A549 (cell line): ENCODE data around the gene TRIM7. TPM values are rescaled to one million over a fixed set of nuclear protein-coding genes. Genes with fewer than 3 reads are reported as not detected.

ENCODE experiments used
- ATAC-seq, 2 experiments: fragments of 200-7000 bp in 1 of 2; fragments of >200 bp in 1 of 2; cut with Nextera tagmentation in 1 of 2; cut with Tn5 transposase in 1 of 2; 3 replicates each; pipeline versions ENCODE4 v1.8.0 to v1.9.1; 2018 to 2020; ENCODE audit warnings: mild to moderate bottlenecking in 1 of 2, moderate library complexity in 1 of 2
- CTCF ChIA-PET: fragments of 300-600 bp; sonication (Branson Sonifier 250); formaldehyde crosslinking; extraction: SDS; loops from one replicate; lab custom pipeline; 2021; ENCODE audit warnings: antibody characterized with exemption, inconsistent platforms; lab: Yijun Ruan, JAX
- POLR2A ChIA-PET: fragments of 350-600 bp; formaldehyde crosslinking; extraction: SDS; loops from one replicate; lab custom pipeline; 2021; ENCODE audit warnings: antibody characterized with exemption, inconsistent platforms; lab: Yijun Ruan, JAX
- DNase-seq, 2 experiments: peaks; one replicate each; pipeline versions ENCODE4 v3.0.0 to v3.0.0-alpha.2; 2011 to 2016; ENCODE audit warnings: low read depth in 1 of 2, low spot score in 1 of 2
- FAIRE-seq: peaks from 2 replicates; lab custom pipeline; 2011; peaks lifted over from hg19 to GRCh38; lab: Jason Lieb, UNC
- H3K27ac ChIP-seq, 2 experiments: fragments of >200 bp; sonication (Bioruptor Twin); formaldehyde crosslinking; 3 replicates each; pipeline ENCODE4 v1.5.1; 2016 to 2017
- H3K4me1 ChIP-seq: fragments of >200 bp; sonication (Bioruptor Twin); formaldehyde crosslinking; 3 replicates; pipeline ENCODE4 v1.6.1; 2016
- H3K4me2 ChIP-seq: fragments of >200 bp; sonication (Bioruptor Twin); formaldehyde crosslinking; 3 replicates; pipeline ENCODE4 v1.6.1; 2016
- H3K4me3 ChIP-seq: fragments of >200 bp; sonication (Bioruptor Twin); formaldehyde crosslinking; 3 replicates; pipeline ENCODE4 v1.5.1; 2016
- H3K9me3 ChIP-seq: fragments of >200 bp; sonication (Bioruptor Twin); formaldehyde crosslinking; 3 replicates; pipeline ENCODE4 v1.6.1; 2016
- BHLHE40 ChIP-seq: IDR thresholded peaks from 2 replicates; pipeline ENCODE4 v1.6.1; 2012; ENCODE audit warnings: low read depth, low read length, inconsistent platforms
- FOSB ChIP-seq: fragments of 250-450 bp; sonication (Bioruptor Pico); IDR thresholded peaks from 2 replicates; pipeline ENCODE4 v1.5.0; 2020; ENCODE audit warnings: mild to moderate bottlenecking, moderate library complexity
- FOSL2 ChIP-seq, 2 experiments: fragments of 450-650 bp in 1 of 2; fragments of >200 bp in 1 of 2; sonication (Bioruptor Twin) in 1 of 2; formaldehyde crosslinking; IDR thresholded peaks; 2 replicates each; pipeline versions ENCODE4 v1.5.0 to v1.6.1; 2016 to 2020; ENCODE audit warnings: mild to moderate bottlenecking in 1 of 2, moderate library complexity in 1 of 2
- FOXS1 ChIP-seq: fragments of 250-450 bp; sonication (Bioruptor Pico); IDR thresholded peaks from 2 replicates; pipeline ENCODE4 v1.5.0; 2020; ENCODE audit warnings: mild to moderate bottlenecking, moderate library complexity
- GATA3 ChIP-seq: IDR thresholded peaks from 2 replicates; pipeline ENCODE4 v1.6.1; 2012; ENCODE audit warnings: borderline replicate concordance
- HDAC2 ChIP-seq: fragments of 200-600 bp; sonication (generic); IDR thresholded peaks from 2 replicates; pipeline ENCODE4 v1.6.1; 2016
- JUNB ChIP-seq: fragments of >200 bp; sonication (Bioruptor Twin); formaldehyde crosslinking; IDR thresholded peaks from 2 replicates; pipeline ENCODE4 v1.6.1; 2016
- MYC ChIP-seq: IDR thresholded peaks from 2 replicates; pipeline ENCODE4 v1.6.1; 2012; ENCODE audit warnings: mild to moderate bottlenecking, inconsistent platforms, low read length, improper control_type of control experiment, borderline replicate concordance
- PBX3 ChIP-seq: IDR thresholded peaks from 2 replicates; pipeline ENCODE4 v1.6.1; 2012
- PHF8 ChIP-seq: fragments of 200-600 bp; sonication (generic); IDR thresholded peaks from 2 replicates; pipeline ENCODE4 v1.6.1; 2016; ENCODE audit warnings: low read depth, mild to moderate bottlenecking, antibody characterized with exemption, moderate library complexity, borderline replicate concordance
- POLR2A ChIP-seq: IDR thresholded peaks from 2 replicates; pipeline ENCODE4 v1.6.1; 2012; ENCODE audit warnings: mild to moderate bottlenecking, low read length
- RAD21 ChIP-seq, 2 experiments: fragments of >200 bp in 1 of 2; sonication (Bioruptor Twin) in 1 of 2; formaldehyde crosslinking in 1 of 2; IDR thresholded peaks in 1 of 2; conservative IDR thresholded peaks in 1 of 2; 2 replicates in 1 of 2; 3 replicates in 1 of 2; pipeline ENCODE4 v1.6.1; 2012 to 2018; ENCODE audit warnings: inconsistent platforms in 1 of 2
- RCOR1 ChIP-seq: fragments of 150-350 bp; IDR thresholded peaks from 2 replicates; pipeline ENCODE4 v1.6.1; 2014; ENCODE audit warnings: antibody characterized with exemption, low read length, low read depth
- RFX5 ChIP-seq: fragments of 450-650 bp; IDR thresholded peaks from 2 replicates; pipeline ENCODE4 v1.7.1; 2014; ENCODE audit warnings: antibody characterized with exemption, mild to moderate bottlenecking, moderate library complexity
- RNF2 ChIP-seq: fragments of 200-600 bp; sonication (generic); IDR thresholded peaks from 2 replicates; pipeline ENCODE4 v1.6.1; 2016; ENCODE audit warnings: low read depth, mild to moderate bottlenecking, antibody characterized with exemption, moderate library complexity, borderline replicate concordance
- SREBF2 ChIP-seq: fragments of 450-650 bp; IDR thresholded peaks from 2 replicates; pipeline ENCODE4 v1.6.1; 2014; ENCODE audit warnings: mild to moderate bottlenecking, moderate library complexity
- TFCP2L1 ChIP-seq: fragments of 250-450 bp; sonication (Bioruptor Pico); IDR thresholded peaks from 2 replicates; pipeline ENCODE4 v1.5.0; 2021; ENCODE audit warnings: mild to moderate bottlenecking
- TP53 ChIP-seq: fragments of 250-450 bp; sonication (Bioruptor Pico); IDR thresholded peaks from 2 replicates; pipeline ENCODE4 v1.5.0; 2021; ENCODE audit warnings: mild to moderate bottlenecking, moderate library complexity
- ZFP36 ChIP-seq: fragments of 450-650 bp; IDR thresholded peaks from 2 replicates; pipeline ENCODE4 v1.6.1; 2014; ENCODE audit warnings: borderline replicate concordance; ENCODE audit not compliant: partially characterized antibody
- ZSCAN20 ChIP-seq: fragments of 250-450 bp; sonication (Bioruptor Pico); IDR thresholded peaks from 2 replicates; pipeline ENCODE4 v1.8.0; 2022; ENCODE audit warnings: mild to moderate bottlenecking, moderate library complexity
- WGBS: methylation state at CpG from one replicate; pipeline ENCODE4 v1.1.6; 2017; ENCODE audit errors: missing lambda C conversion rate; 5-methylcytosine and 5-hydroxymethylcytosine counted together
- polyA plus RNA-seq, 4 experiments: library from polyadenylated mRNA; depleted of rRNA in 3 of 4; stranded (reverse); fragments of >200 nt; fragmentation: RNase III in 1 of 4; extraction: RNeasy Plus Mini Kit Qiagen cat#74134 plus additional on column Dnase treatment in 1 of 4; gene quantifications; 2 replicates in 3 of 4; 3 replicates in 1 of 4; pipeline ENCODE4 v1.2.3, GENCODE V29; 2011 to 2017
- TF ChIP-seq, protein P1 (sequence below): fragments of 200-600 bp; sonication (generic); IDR thresholded peaks from 2 replicates; pipeline ENCODE4 v1.6.1; 2016; ENCODE audit warnings: antibody characterized with exemption, mild to moderate bottlenecking, moderate library complexity
- TF ChIP-seq, protein P2 (sequence below): fragments of >200 bp; sonication (Bioruptor Twin); formaldehyde crosslinking; IDR thresholded peaks from 3 replicates; pipeline ENCODE4 v1.5.1; 2016
- TF ChIP-seq, protein P3 (sequence below): fragments of >200 bp; sonication (Bioruptor Twin); formaldehyde crosslinking; IDR thresholded peaks from 2 replicates; pipeline ENCODE4 v1.6.1; 2016
- TF ChIP-seq, protein P4 (sequence below): fragments of 150-350 bp; IDR thresholded peaks from 2 replicates; pipeline ENCODE4 v1.6.1; 2014; ENCODE audit warnings: low read depth, mild to moderate bottlenecking, low read length

Gene TRIM7
- polyA plus RNA-seq, 2 of the 4 experiments (the other 2 are of a cell fraction): 21.8 to 30.7 TPM

GRCh38 chr5:181233801-181234454 is 28.9 kb upstream of the TRIM7 start:
- no peaks in the 10 kb centered on the region for H3K9me3 ChIP-seq
- DNase-seq (no peak), ATAC-seq (peak; percentile 37 to 46)
- CTCF ChIA-PET: interaction anchor here (1.0 to 1.9 kb wide), 2 partner anchors 7 to 13 kb away, joined by 4 to 6 read pairs; no protein-coding TSS in a partner anchor
- TF ChIP-seq TFCP2L1 (CRISPR knock-in tag) (no peak), RCOR1 (no peak), FOXS1 (CRISPR knock-in tag) (no peak), POLR2A (no peak), ZFP36 (no peak), FOSB (CRISPR knock-in tag) (no peak), TP53 (CRISPR knock-in tag) (no peak), BHLHE40 (no peak), SREBF2 (no peak), GATA3 (no peak), HDAC2 (no peak), JUNB (no peak), PBX3 (no peak)
- TF ChIP-seq, protein P1, sequence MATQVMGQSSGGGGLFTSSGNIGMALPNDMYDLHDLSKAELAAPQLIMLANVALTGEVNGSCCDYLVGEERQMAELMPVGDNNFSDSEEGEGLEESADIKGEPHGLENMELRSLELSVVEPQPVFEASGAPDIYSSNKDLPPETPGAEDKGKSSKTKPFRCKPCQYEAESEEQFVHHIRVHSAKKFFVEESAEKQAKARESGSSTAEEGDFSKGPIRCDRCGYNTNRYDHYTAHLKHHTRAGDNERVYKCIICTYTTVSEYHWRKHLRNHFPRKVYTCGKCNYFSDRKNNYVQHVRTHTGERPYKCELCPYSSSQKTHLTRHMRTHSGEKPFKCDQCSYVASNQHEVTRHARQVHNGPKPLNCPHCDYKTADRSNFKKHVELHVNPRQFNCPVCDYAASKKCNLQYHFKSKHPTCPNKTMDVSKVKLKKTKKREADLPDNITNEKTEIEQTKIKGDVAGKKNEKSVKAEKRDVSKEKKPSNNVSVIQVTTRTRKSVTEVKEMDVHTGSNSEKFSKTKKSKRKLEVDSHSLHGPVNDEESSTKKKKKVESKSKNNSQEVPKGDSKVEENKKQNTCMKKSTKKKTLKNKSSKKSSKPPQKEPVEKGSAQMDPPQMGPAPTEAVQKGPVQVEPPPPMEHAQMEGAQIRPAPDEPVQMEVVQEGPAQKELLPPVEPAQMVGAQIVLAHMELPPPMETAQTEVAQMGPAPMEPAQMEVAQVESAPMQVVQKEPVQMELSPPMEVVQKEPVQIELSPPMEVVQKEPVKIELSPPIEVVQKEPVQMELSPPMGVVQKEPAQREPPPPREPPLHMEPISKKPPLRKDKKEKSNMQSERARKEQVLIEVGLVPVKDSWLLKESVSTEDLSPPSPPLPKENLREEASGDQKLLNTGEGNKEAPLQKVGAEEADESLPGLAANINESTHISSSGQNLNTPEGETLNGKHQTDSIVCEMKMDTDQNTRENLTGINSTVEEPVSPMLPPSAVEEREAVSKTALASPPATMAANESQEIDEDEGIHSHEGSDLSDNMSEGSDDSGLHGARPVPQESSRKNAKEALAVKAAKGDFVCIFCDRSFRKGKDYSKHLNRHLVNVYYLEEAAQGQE: no peak
- TF ChIP-seq, protein P2, sequence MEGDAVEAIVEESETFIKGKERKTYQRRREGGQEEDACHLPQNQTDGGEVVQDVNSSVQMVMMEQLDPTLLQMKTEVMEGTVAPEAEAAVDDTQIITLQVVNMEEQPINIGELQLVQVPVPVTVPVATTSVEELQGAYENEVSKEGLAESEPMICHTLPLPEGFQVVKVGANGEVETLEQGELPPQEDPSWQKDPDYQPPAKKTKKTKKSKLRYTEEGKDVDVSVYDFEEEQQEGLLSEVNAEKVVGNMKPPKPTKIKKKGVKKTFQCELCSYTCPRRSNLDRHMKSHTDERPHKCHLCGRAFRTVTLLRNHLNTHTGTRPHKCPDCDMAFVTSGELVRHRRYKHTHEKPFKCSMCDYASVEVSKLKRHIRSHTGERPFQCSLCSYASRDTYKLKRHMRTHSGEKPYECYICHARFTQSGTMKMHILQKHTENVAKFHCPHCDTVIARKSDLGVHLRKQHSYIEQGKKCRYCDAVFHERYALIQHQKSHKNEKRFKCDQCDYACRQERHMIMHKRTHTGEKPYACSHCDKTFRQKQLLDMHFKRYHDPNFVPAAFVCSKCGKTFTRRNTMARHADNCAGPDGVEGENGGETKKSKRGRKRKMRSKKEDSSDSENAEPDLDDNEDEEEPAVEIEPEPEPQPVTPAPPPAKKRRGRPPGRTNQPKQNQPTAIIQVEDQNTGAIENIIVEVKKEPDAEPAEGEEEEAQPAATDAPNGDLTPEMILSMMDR: no peak
- TF ChIP-seq, protein P3, sequence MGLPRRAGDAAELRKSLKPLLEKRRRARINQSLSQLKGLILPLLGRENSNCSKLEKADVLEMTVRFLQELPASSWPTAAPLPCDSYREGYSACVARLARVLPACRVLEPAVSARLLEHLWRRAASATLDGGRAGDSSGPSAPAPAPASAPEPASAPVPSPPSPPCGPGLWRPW: no peak
- TF ChIP-seq, all 56 proteins: peak for 0
- H3K4me2 ChIP-seq: no peak overlapping the region
- no peak overlapping the region for H3K4me3 ChIP-seq
- H3K4me1 ChIP-seq: peaks cover 3% of the 10 kb centered on the region; the same call in 1 of the 3 replicates
- POLR2A ChIA-PET: interaction anchor here (1.5 to 4.2 kb wide), 5 partner anchors 11 to 44 kb away, joined by 3 to 25 read pairs (median 6); partner anchors contain the start of genes RACK1 and TRIM41
- no peak overlapping the region for H3K27ac ChIP-seq
- no peak for FAIRE-seq
- 89% methylated on average over 8 of the region's 24 CpGs for WGBS

GRCh38 chr5:181233088-181233800 is 28.2 kb upstream of the TRIM7 start:
- ChIA-PET CTCF (interaction anchor here (1.9 kb wide), 1 partner anchor 8 kb away, joined by 6 read pairs; no protein-coding TSS in a partner anchor), POLR2A (interaction anchor here (3.1 to 4.2 kb wide), 2 partner anchors 11 kb away, joined by 14 to 25 read pairs; partner anchors contain the start of genes RACK1 and TRIM41)
- Histone ChIP-seq H3K4me2 (no peak overlapping the region), H3K9me3 (no peaks in the 10 kb centered on the region), H3K4me1 (no peaks in the 10 kb centered on the region), H3K4me3 (no peak overlapping the region), H3K27ac (no peak overlapping the region)
- 84% methylated on average over 15 of the region's 16 CpGs for WGBS
- no peak for DNase-seq
- ATAC-seq: peak; percentile 2 to 9; a peak in 3 of 6 replicates
- FAIRE-seq: no peak
- TF ChIP-seq RAD21 (conservative IDR thresholded peaks at IDR 0.05 in 1 of 2, IDR thresholded peaks at IDR 0.05 in 1 of 2): no peak
- TF ChIP-seq TP53 (CRISPR knock-in tag): no peak
- no peak for TF ChIP-seq RFX5
- TF ChIP-seq PHF8: no peak
- no peak for TF ChIP-seq MYC
- TF ChIP-seq ZSCAN20 (CRISPR knock-in tag): no peak
- TF ChIP-seq, protein P4, sequence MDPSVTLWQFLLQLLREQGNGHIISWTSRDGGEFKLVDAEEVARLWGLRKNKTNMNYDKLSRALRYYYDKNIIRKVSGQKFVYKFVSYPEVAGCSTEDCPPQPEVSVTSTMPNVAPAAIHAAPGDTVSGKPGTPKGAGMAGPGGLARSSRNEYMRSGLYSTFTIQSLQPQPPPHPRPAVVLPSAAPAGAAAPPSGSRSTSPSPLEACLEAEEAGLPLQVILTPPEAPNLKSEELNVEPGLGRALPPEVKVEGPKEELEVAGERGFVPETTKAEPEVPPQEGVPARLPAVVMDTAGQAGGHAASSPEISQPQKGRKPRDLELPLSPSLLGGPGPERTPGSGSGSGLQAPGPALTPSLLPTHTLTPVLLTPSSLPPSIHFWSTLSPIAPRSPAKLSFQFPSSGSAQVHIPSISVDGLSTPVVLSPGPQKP: no peak
- TF ChIP-seq, protein P2: no peak
- TF ChIP-seq FOSL2 (IDR thresholded peaks at IDR 0.05): no peak
- TF ChIP-seq FOSL2 (CRISPR knock-in tag; IDR thresholded peaks at IDR 0.05): no peak
- no peak for TF ChIP-seq RNF2
